Mesothelial cell of epicardium (in vitro differentiated cells): ENCODE results near the gene MRPL54. TPM values are rescaled to one million over a fixed set of nuclear protein-coding genes. Genes with fewer than 3 reads are reported as not detected.

ENCODE experiments used
- DNase-seq, 2 experiments: peaks; one replicate each; pipeline ENCODE4 v3.0.0; 2021; ENCODE audit warnings: low spot score in 2 of 2; ENCODE audit not compliant: unreplicated experiment in 2 of 2
- H3K27ac Mint-ChIP-seq: 2 replicates; pipeline ENCODE4 v1.8.0; 2021; ENCODE audit warnings: mixed read lengths
- H3K27me3 Mint-ChIP-seq: 2 replicates; pipeline ENCODE4 v1.8.0; 2021; ENCODE audit warnings: low read depth, mixed read lengths
- H3K36me3 Mint-ChIP-seq: 2 replicates; pipeline ENCODE4 v1.8.0; 2021; ENCODE audit warnings: mixed read lengths
- H3K4me1 Mint-ChIP-seq: 2 replicates; pipeline ENCODE4 v1.8.0; 2021; ENCODE audit warnings: mixed read lengths
- H3K4me3 Mint-ChIP-seq: 2 replicates; pipeline ENCODE4 v1.8.0; 2021; ENCODE audit warnings: mild to moderate bottlenecking, moderate library complexity, mixed read lengths
- H3K9me3 Mint-ChIP-seq: 2 replicates; pipeline ENCODE4 v1.8.0; 2021; ENCODE audit warnings: mixed read lengths
- CTCF ChIP-seq: fragments of 200-600 bp; sonication (generic); IDR thresholded peaks from one replicate; pipeline ENCODE4 v1.5.0; 2021; ENCODE audit warnings: antibody characterized with exemption; ENCODE audit not compliant: unreplicated experiment
- total RNA-seq: library from RNA; stranded (reverse); gene quantifications from 3 replicates; pipeline ENCODE4 v1.2.1, GENCODE V29; 2021

MRPL54 gene
- total RNA-seq, 1 donor from 2014 or later, result 30.2 TPM

- Mint-ChIP-seq H3K4me3 (no peak overlapping the region), H3K27ac (no peak overlapping the region)
Observed at GRCh38 chr19:3793799-3794198, 31.3 kb downstream of the MRPL54 start.

GRCh38 chr19:3796358-3796757 lies 33.9 kb downstream of the MRPL54 start:
- TF ChIP-seq CTCF, result no peak
- H3K36me3 Mint-ChIP-seq, result no peaks in the 10 kb centered on the region
- peaks cover 39% of the 10 kb centered on the region for H3K27me3 Mint-ChIP-seq
- no peaks in the 10 kb centered on the region for H3K4me1 Mint-ChIP-seq
- H3K4me3 Mint-ChIP-seq, result no peak overlapping the region
- DNase-seq, result no peak
- no peak overlapping the region for H3K27ac Mint-ChIP-seq
- peaks cover 11% of the 10 kb centered on the region for H3K9me3 Mint-ChIP-seq

More at GRCh38 chr19:3793799-3794198, 31.3 kb downstream of the MRPL54 start:
- no peaks in the 10 kb centered on the region for H3K36me3 Mint-ChIP-seq
- H3K9me3 Mint-ChIP-seq, result peaks cover 11% of the 10 kb centered on the region
- H3K27me3 Mint-ChIP-seq, result peaks cover 38% of the 10 kb centered on the region
- no peak for TF ChIP-seq CTCF
- no peak for DNase-seq
- H3K4me1 Mint-ChIP-seq, result no peaks in the 10 kb centered on the region

- no peaks in the 10 kb centered on the region for H3K36me3 Mint-ChIP-seq
- no peak overlapping the region for H3K27ac Mint-ChIP-seq
- H3K4me3 Mint-ChIP-seq, result no peak overlapping the region
- peaks cover 11% of the 10 kb centered on the region for H3K9me3 Mint-ChIP-seq
- H3K27me3 Mint-ChIP-seq, result peaks cover 51% of the 10 kb centered on the region
- no peak for TF ChIP-seq CTCF
- DNase-seq, result no peak
- peaks cover 1% of the 10 kb centered on the region for H3K4me1 Mint-ChIP-seq
Observed at GRCh38 chr19:3798137-3798536, 35.7 kb downstream of the MRPL54 start.

- no peak for DNase-seq
- Mint-ChIP-seq H3K4me1 (peaks cover 1% of the 10 kb centered on the region), H3K27ac (no peak overlapping the region), H3K36me3 (no peaks in the 10 kb centered on the region), H3K27me3 (peaks cover 57% of the 10 kb centered on the region), H3K4me3 (no peak overlapping the region), H3K9me3 (peaks cover 7% of the 10 kb centered on the region)
- no peak for TF ChIP-seq CTCF
Observed at GRCh38 chr19:3800996-3801395, 38.5 kb downstream of the MRPL54 start.

- peaks cover 1% of the 10 kb centered on the region for H3K4me1 Mint-ChIP-seq
- no peaks in the 10 kb centered on the region for H3K36me3 Mint-ChIP-seq
- no peak for DNase-seq
- peaks cover 5% of the 10 kb centered on the region for H3K9me3 Mint-ChIP-seq
- peak; percentile 32 for TF ChIP-seq CTCF
- H3K27ac Mint-ChIP-seq, result no peak overlapping the region
- no peak overlapping the region for H3K4me3 Mint-ChIP-seq
- H3K27me3 Mint-ChIP-seq, result peaks cover 57% of the 10 kb centered on the region
Observed at GRCh38 chr19:3801412-3802096, 39.1 kb downstream of the MRPL54 start.
